Parathyroid adenoma (tissue), 2 donors: Measurements from ENCODE around the gene FBXL2.
"Not testable (repeated sequence)": the region's sequence is repeated elsewhere in the genome, so short reads cannot be mapped to it uniquely, and the experiment has no call there.

Experiments
- H2AFZ ChIP-seq: fragments of 300-600 bp; sonication (generic); one replicate; pipeline ENCODE4 v1.7.0; 2017; ENCODE audit warnings: antibody characterized with exemption, mild to moderate bottlenecking
- H3K27ac ChIP-seq: fragments of 300-600 bp; sonication (generic); one replicate; pipeline ENCODE4 v1.7.0; 2017
- H3K27me3 ChIP-seq: fragments of 300-600 bp; sonication (generic); one replicate; pipeline ENCODE4 v1.7.0; 2017; ENCODE audit warnings: low read length; ENCODE audit not compliant: control insufficient read depth, insufficient read depth
- H3K36me3 ChIP-seq: fragments of 300-600 bp; sonication (generic); one replicate; pipeline ENCODE4 v1.7.0; 2017; ENCODE audit warnings: low read length; ENCODE audit not compliant: control insufficient read depth, insufficient read depth
- H3K4me1 ChIP-seq: fragments of 300-600 bp; sonication (generic); one replicate; pipeline ENCODE4 v1.7.0; 2017; ENCODE audit warnings: control low read depth
- H3K4me2 ChIP-seq: fragments of 300-600 bp; sonication (generic); one replicate; pipeline ENCODE4 v1.7.0; 2017; ENCODE audit warnings: low read length
- H3K4me3 ChIP-seq: fragments of 300-600 bp; sonication (generic); one replicate; pipeline ENCODE4 v1.7.0; 2017; ENCODE audit warnings: low read depth, low read length
- H3K79me2 ChIP-seq: fragments of 300-600 bp; sonication (generic); one replicate; pipeline ENCODE4 v1.7.0; 2017; ENCODE audit warnings: control low read depth
- H3K9ac ChIP-seq: fragments of 300-600 bp; sonication (generic); one replicate; pipeline ENCODE4 v1.7.0; 2017; ENCODE audit warnings: mild to moderate bottlenecking
- H3K9me3 ChIP-seq: fragments of 300-600 bp; sonication (generic); one replicate; pipeline ENCODE4 v1.7.0; 2017; ENCODE audit warnings: low read length; ENCODE audit not compliant: control insufficient read depth
- CTCF ChIP-seq: fragments of 300-600 bp; sonication (generic); IDR thresholded peaks from one replicate; pipeline ENCODE4 v1.7.0; 2017; ENCODE audit warnings: antibody characterized with exemption, mild to moderate bottlenecking
- donor health status: primary hyperparathyroidism.

FBXL2 gene

GRCh38 chr3:33398410-33398809 lies 121.2 kb downstream of the FBXL2 start:
- Histone ChIP-seq H3K4me1 (no peaks in the 10 kb centered on the region), H3K36me3 (no peaks in the 10 kb centered on the region), H3K9ac (no peak overlapping the region), H3K4me3 (no peak overlapping the region), H3K27me3 (no peaks in the 10 kb centered on the region), H3K4me2 (no peak overlapping the region), H2AFZ (no peak overlapping the region), H3K27ac (no peak overlapping the region), H3K9me3 (no peaks in the 10 kb centered on the region), H3K79me2 (no peaks in the 10 kb centered on the region)
- no peak for TF ChIP-seq CTCF

- Histone ChIP-seq H3K4me1 (no peaks in the 10 kb centered on the region), H3K4me3 (no peak overlapping the region), H3K9me3 (no peaks in the 10 kb centered on the region), H3K4me2 (no peak overlapping the region), H3K27ac (no peak overlapping the region), H2AFZ (no peak overlapping the region), H3K79me2 (no peaks in the 10 kb centered on the region), H3K9ac (no peak overlapping the region), H3K27me3 (no peaks in the 10 kb centered on the region), H3K36me3 (no peaks in the 10 kb centered on the region)
- no peak for TF ChIP-seq CTCF
Observed at GRCh38 chr3:33401781-33402180, 124.5 kb downstream of the FBXL2 start.

- no peaks in the 10 kb centered on the region for H3K36me3 ChIP-seq
- no peaks in the 10 kb centered on the region for H3K4me1 ChIP-seq
- no peak overlapping the region for H2AFZ ChIP-seq
- H3K79me2 ChIP-seq, result no peaks in the 10 kb centered on the region
- no peaks in the 10 kb centered on the region for H3K9me3 ChIP-seq
- H3K9ac ChIP-seq, result no peak overlapping the region
- no peak for TF ChIP-seq CTCF
- H3K4me2 ChIP-seq, result no peak overlapping the region
- no peak overlapping the region for H3K27ac ChIP-seq
- H3K27me3 ChIP-seq, result no peaks in the 10 kb centered on the region
- no peak overlapping the region for H3K4me3 ChIP-seq
Observed at GRCh38 chr3:33402936-33403335, 125.7 kb downstream of the FBXL2 start.

GRCh38 chr3:33403756-33404155 lies 126.5 kb downstream of the FBXL2 start:
- Histone ChIP-seq H3K4me2 (no peak overlapping the region), H3K79me2 (no peaks in the 10 kb centered on the region), H2AFZ (no peak overlapping the region), H3K9me3 (no peaks in the 10 kb centered on the region), H3K36me3 (no peaks in the 10 kb centered on the region), H3K27me3 (no peaks in the 10 kb centered on the region), H3K9ac (no peak overlapping the region), H3K4me3 (no peak overlapping the region), H3K4me1 (no peaks in the 10 kb centered on the region), H3K27ac (no peak overlapping the region)
- no peak for TF ChIP-seq CTCF

- H3K79me2 ChIP-seq, H3K9me3 ChIP-seq, H2AFZ ChIP-seq, H3K27ac ChIP-seq, H3K27me3 ChIP-seq, H3K36me3 ChIP-seq, H3K4me3 ChIP-seq, H3K9ac ChIP-seq, H3K4me1 ChIP-seq, H3K4me2 ChIP-seq: not testable (repeated sequence)
Observed at GRCh38 chr3:33410816-33411215, 133.6 kb downstream of the FBXL2 start.
